Astrocyte of the cerebellum (primary cell): Measurements from ENCODE around the gene NDUFA6.
"Not testable (repeated sequence)": the region's sequence is repeated elsewhere in the genome, so short reads cannot be mapped to it uniquely, and the experiment has no call there.

Experiments used
- DNase-seq: peaks from one replicate; pipeline ENCODE4 v3.0.0-alpha.2; 2011; ENCODE audit warnings: low read depth
- H3K4me3 ChIP-seq: 2 replicates; pipeline ENCODE4 v1.5.1; 2011; ENCODE audit warnings: mild to moderate bottlenecking, low read depth, low read length, moderate library complexity
- in situ Hi-C: cut with HindIII; loops from 2 replicates; pipeline ENCODE4 v1.10.0; 2017; ENCODE audit warnings: low sequenced_read_pairs
- TF ChIP-seq, protein P1 (sequence below): IDR thresholded peaks from 2 replicates; pipeline ENCODE4 v1.5.1; 2012; ENCODE audit warnings: low read length, low read depth, moderate library complexity, mild to moderate bottlenecking; ENCODE audit errors: missing control alignments

The NDUFA6 gene

DNA sequence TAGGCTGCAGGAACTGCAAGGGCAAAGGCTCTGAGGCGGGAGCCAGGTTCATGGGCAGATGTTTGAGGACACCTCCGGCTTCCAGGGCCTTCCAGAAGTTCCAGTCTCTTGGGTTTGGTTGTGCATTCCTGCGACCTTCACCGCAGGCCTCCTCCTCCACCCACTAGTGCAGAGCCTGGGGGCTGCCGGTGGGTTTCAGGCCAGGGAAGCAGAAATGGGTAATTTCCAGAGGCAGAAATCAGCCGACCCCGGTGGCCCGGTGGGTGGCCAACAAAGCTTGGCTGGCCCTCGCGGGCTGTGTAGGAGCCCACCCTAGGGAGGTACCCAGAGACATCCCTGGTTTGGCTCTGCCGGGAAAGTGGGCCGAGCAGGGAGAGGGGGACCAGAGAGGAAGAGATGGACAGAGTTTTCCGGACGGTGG is 16.9 kb downstream of the NDUFA6 start:
- in situ Hi-C loops, result no loop called here
- TF ChIP-seq, protein P1, sequence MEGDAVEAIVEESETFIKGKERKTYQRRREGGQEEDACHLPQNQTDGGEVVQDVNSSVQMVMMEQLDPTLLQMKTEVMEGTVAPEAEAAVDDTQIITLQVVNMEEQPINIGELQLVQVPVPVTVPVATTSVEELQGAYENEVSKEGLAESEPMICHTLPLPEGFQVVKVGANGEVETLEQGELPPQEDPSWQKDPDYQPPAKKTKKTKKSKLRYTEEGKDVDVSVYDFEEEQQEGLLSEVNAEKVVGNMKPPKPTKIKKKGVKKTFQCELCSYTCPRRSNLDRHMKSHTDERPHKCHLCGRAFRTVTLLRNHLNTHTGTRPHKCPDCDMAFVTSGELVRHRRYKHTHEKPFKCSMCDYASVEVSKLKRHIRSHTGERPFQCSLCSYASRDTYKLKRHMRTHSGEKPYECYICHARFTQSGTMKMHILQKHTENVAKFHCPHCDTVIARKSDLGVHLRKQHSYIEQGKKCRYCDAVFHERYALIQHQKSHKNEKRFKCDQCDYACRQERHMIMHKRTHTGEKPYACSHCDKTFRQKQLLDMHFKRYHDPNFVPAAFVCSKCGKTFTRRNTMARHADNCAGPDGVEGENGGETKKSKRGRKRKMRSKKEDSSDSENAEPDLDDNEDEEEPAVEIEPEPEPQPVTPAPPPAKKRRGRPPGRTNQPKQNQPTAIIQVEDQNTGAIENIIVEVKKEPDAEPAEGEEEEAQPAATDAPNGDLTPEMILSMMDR, result no peak
- peak overlapping the region; percentile 44 for H3K4me3 ChIP-seq
- DNase-seq, result no peak

DNA sequence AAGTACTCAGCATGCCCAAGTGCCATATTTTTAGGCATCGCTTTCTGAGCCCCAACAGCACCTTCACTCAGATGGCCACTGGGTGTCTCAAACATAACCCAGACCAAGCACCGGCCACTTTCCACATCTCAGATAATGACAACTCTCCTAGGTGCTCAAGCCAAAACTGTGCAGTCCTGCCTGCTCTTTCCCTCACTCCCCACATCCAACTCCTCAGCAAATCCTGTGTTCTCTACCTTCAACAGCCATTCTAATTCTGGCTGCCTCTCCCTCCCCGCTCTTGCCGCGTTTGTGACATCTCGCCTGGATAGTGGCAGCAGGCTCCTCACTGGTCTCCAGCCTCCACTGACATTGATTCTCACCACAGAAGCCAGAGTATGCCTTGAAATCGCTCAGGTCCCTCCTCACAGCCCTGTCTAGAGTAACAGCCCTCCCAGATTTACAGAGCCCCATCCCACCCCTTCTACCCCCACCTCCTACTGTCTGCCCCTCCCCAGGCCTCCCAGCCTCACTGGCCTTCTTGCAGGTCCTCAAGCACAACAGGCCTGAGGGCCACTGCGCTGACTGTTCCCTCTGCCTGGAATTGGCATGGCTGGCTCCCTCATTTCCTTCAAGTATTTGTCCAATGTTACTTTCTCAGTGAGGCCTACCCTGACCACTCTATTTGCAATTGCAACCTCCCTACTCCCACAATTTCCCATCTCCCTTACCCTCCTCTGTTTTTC is 17.8 kb downstream of the NDUFA6 start:
- DNase-seq, result no peak
- TF ChIP-seq, protein P1, result no peak
- in situ Hi-C loops, result no loop called here
- H3K4me3 ChIP-seq, result no peak overlapping the region

DNA sequence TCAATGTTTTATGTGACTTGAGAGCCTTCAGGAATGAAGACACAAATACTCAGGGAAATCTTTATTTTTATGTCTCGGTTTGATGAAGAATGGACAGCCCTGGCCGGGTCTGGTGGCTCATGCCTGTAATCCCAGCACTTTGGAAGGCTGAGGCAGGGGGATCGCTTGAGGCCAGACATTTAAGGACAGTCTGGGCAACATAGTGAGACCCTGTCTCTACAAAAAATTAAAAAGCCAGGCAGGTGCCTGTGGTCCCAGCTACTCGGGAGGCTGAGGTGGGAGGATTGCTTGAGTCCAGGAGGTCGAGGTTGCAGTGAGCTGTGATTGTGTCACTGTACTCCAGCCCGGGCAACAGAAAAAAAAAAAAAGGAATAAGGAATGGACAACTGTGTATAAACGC is 19.1 kb downstream of the NDUFA6 start:
- in situ Hi-C loops, DNase-seq: not testable (repeated sequence)
- peak overlapping the region; percentile 52 for H3K4me3 ChIP-seq

DNA sequence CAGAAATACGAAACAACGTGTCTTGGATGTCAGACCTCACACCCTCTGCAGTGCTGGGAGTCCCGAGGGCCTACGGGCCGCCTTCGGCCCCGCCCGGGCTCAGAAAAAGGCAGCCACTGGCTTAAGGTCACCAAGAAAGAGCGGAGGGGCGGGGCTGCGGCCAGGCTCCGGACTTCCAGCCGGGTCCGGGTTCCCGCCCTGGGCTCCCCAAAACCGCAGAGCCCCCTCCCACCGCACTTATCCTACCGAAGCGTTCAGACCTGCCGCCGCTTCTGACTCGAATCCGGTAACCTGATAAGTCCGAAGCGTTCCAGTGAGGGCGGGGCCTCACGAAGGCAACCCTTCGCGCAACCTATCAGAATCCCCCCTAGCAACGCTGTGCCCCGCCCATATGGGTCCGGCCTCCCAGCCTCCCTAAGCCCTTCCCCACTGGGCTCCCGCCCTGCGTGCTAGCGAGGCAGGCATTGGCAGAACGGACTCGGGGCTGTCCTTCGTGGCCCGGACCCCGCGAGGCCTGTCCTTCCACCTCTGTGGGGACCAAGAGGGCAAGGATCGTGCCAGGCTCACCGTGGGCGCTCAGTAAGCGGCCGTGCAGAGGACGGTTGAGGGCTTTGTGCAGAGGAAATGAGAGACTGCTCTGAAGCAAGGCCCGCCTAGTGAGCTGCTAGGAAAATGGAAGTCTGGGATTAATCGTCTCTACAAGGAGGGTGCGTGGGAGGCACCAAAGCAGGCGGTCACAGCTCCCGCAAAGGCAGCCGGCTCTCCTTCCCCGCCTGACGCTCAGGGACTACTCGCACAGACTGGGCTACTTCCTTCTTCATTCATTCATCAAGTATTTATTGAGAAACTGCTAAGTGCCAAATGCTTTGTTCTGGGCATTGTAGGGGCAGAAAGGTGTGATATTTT is 19.8 kb downstream of the NDUFA6 start, which contains the start of gene NAGA:
NAGA (minus strand) TSS at position 296 of the 906 bp plus-strand sequence. CDS start 515 bp downstream, outside the sequence.
- in situ Hi-C loops, result no loop called here
- peak within 1 kb of the TSS; percentile 52 for H3K4me3 ChIP-seq
- TF ChIP-seq, protein P1, result no peak
- DNase-seq, result peak; percentile 87

DNA sequence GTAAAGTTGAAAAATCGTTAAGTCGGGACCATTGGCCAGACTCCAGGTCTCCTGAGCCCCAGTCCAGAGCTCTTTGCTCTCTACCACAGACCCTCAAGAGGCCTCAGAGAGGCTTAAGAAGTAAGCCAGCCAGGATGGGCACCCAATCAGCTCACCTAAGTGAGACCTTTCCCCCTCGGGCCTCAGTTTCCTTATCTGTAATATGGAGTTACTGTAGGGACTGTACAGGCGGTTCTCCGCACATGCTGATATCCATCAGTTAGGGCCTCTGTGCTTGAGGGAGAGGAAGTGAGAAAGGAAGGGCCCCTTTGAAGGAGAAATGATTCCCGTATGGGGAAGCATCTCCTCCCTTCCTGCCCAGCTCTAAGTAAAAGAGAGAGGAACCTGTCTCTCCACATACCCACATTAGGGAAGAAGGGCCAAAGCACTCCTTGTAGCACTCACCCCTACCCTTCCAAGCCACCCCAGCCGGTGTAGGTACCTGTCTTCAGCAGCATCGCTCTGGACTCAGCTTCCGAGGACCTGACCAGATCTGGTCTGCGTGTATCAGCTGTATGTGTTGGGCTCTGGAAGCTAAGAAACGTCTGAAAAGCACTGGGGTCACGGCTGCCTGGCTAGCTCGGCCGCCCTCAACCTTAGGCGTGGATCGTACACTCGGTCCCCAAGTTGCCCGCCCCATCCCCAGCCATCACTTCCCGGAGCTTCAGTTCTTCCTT is 20.6 kb downstream of the NDUFA6 start:
- DNase-seq, result no peak
- in situ Hi-C loops, result no loop called here
- TF ChIP-seq, protein P1, result no peak
- peak overlapping the region; percentile 52 for H3K4me3 ChIP-seq

DNA sequence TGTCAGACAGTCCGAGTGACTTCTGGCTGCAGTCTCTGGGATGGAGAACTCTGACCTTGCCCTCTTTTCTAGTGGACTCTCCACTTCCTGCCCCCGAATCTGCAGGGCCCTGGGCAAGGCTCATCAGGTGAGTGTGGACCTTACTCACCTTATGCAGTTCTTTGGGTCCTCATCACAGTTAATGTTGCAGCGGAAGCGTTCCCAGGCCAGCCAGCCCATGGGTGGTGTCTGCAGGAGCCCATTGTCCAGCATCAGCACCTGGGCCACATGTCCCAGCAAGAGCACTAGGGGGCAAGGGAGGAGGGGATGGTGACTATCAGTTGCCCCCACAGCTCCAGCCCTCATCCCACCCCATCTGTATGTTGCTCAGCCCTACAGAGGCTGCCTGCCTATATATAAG is 22.3 kb downstream of the NDUFA6 start:
- TF ChIP-seq, protein P1, result no peak
- no peak overlapping the region for H3K4me3 ChIP-seq
- DNase-seq, result no peak
- in situ Hi-C loops, result no loop called here
